Endodermal cell (in vitro differentiated cells): Measurements from ENCODE around the gene RIOK3. TPM values are rescaled to one million over a fixed set of nuclear protein-coding genes. Genes with fewer than 3 reads are reported as not detected.

Source experiments
- DNase-seq: peaks from one replicate; pipeline ENCODE4 v3.0.0-alpha.2; 2017
- H3K27ac ChIP-seq: 2 replicates; pipeline ENCODE4 v1.5.1; 2013; ENCODE audit warnings: mild to moderate bottlenecking, low read depth, low read length, moderate library complexity
- H3K27me3 ChIP-seq: 2 replicates; pipeline ENCODE4 v1.6.1; 2013; ENCODE audit warnings: mild to moderate bottlenecking, low read length, moderate library complexity; ENCODE audit not compliant: insufficient read depth, control insufficient read depth, poor library complexity, severe bottlenecking
- H3K36me3 ChIP-seq: 2 replicates; pipeline ENCODE4 v1.7.0; 2013; ENCODE audit warnings: mild to moderate bottlenecking, low read length, moderate library complexity; ENCODE audit not compliant: control insufficient read depth, insufficient read depth
- H3K4me1 ChIP-seq: one replicate; pipeline ENCODE4 v1.7.0; 2013; ENCODE audit warnings: low read length; ENCODE audit not compliant: control insufficient read depth, insufficient read depth
- H3K4me3 ChIP-seq: 2 replicates; pipeline ENCODE4 v1.5.1; 2013; ENCODE audit warnings: mild to moderate bottlenecking, low read length, moderate library complexity
- H3K9ac ChIP-seq: 2 replicates; pipeline ENCODE4 v1.6.1; 2013; ENCODE audit warnings: mild to moderate bottlenecking, low read length, moderate library complexity; ENCODE audit not compliant: poor library complexity, severe bottlenecking; ENCODE audit errors: extremely low read depth
- H3K9me3 ChIP-seq: 2 replicates; pipeline ENCODE4 v1.6.1; 2013; ENCODE audit warnings: mild to moderate bottlenecking, low read length, moderate library complexity; ENCODE audit not compliant: control insufficient read depth
- H3K27ac Mint-ChIP-seq: 2 replicates; pipeline ENCODE4 v1.8.0; 2020; ENCODE audit warnings: mixed read lengths
- H3K27me3 Mint-ChIP-seq: 2 replicates; pipeline ENCODE4 v1.8.0; 2021; ENCODE audit warnings: mild to moderate bottlenecking, mixed read lengths; ENCODE audit not compliant: insufficient read depth
- H3K36me3 Mint-ChIP-seq: 2 replicates; pipeline ENCODE4 v1.8.0; 2020; ENCODE audit warnings: low read depth, mixed read lengths
- H3K4me1 Mint-ChIP-seq: 2 replicates; pipeline ENCODE4 v1.8.0; 2020; ENCODE audit warnings: mixed read lengths
- H3K4me3 Mint-ChIP-seq: 2 replicates; pipeline ENCODE4 v1.8.0; 2020; ENCODE audit warnings: mild to moderate bottlenecking, moderate library complexity, mixed read lengths
- H3K9me3 Mint-ChIP-seq: 2 replicates; pipeline ENCODE4 v1.8.0; 2020; ENCODE audit warnings: mild to moderate bottlenecking, mixed read lengths
- CTCF ChIP-seq: fragments of 200-600 bp; sonication (generic); conservative IDR thresholded peaks from 2 replicates; pipeline ENCODE4 v1.5.0; 2021; ENCODE audit warnings: antibody characterized with exemption, mild to moderate bottlenecking
- WGBS, 2 experiments: methylation state at CpG; one replicate each; pipeline versions ENCODE4 v1.1.5 to v1.1.7; 2013; ENCODE audit warnings: missing lambda C conversion rate in 2 of 2, mixed read lengths in 1 of 2; ENCODE audit not compliant: insufficient coverage in 1 of 2, insufficient read length in 1 of 2; 5-methylcytosine and 5-hydroxymethylcytosine counted together
- total RNA-seq, 2 donors: library from RNA; stranded (reverse); fragmentation: NEBNext Ultra II Directional in 1 of 2; extraction: Animal tissue kit (Norgen Biotek cat#: 25700) in 1 of 2; gene quantifications; 2 replicates in 1 of 2; 3 replicates in 1 of 2; pipeline ENCODE4 v1.2.1, GENCODE V29; 2021

The RIOK3 gene
- total RNA-seq, 2 donors from 2014 or later, result 31.2 to 45.0 TPM

GRCh38 chr18:23450022-23450421, 3.1 kb upstream of the RIOK3 start:
- H3K36me3 Mint-ChIP-seq, result peaks cover 2% of the 10 kb centered on the region

GRCh38 chr18:23451011-23451410, 2.1 kb upstream of the RIOK3 start:
- DNase-seq, result no peak

More at GRCh38 chr18:23450022-23450421, 3.1 kb upstream of the RIOK3 start:
- Histone ChIP-seq H3K9me3 (no peaks in the 10 kb centered on the region), H3K36me3 (no peaks in the 10 kb centered on the region), H3K4me1 (peaks cover 4% of the 10 kb centered on the region), H3K4me3 (no peak overlapping the region), H3K27me3 (no peaks in the 10 kb centered on the region), H3K9ac (no peak overlapping the region), H3K27ac (no peak overlapping the region)
- DNase-seq, result no peak
- Mint-ChIP-seq H3K9me3 (no peaks in the 10 kb centered on the region), H3K27me3 (peaks cover 5% of the 10 kb centered on the region), H3K4me3 (no peak overlapping the region), H3K27ac (no peak overlapping the region), H3K4me1 (peaks cover 16% of the 10 kb centered on the region)
- 91% methylated on average over 4 of the region's 4 CpGs; no CpG with 5 or more reads in 1 of the 2 experiments for WGBS, 2 experiments
- no peak for TF ChIP-seq CTCF

GRCh38 chr18:23451491-23451890, 1.6 kb upstream of the RIOK3 start:
- peaks cover 9% of the 10 kb centered on the region for H3K36me3 Mint-ChIP-seq
- WGBS, 2 experiments, result 90 to 92% methylated on average over 2 to 6 of the region's 6 CpGs
- H3K27ac ChIP-seq, result no peak overlapping the region
- peaks cover under 1% of the 10 kb centered on the region for H3K4me1 ChIP-seq
- H3K4me3 Mint-ChIP-seq, result no peak overlapping the region
- no peaks in the 10 kb centered on the region for H3K9me3 Mint-ChIP-seq
- H3K36me3 ChIP-seq, result peaks cover 11% of the 10 kb centered on the region
- H3K9ac ChIP-seq, result no peak overlapping the region
- H3K27me3 ChIP-seq, result no peaks in the 10 kb centered on the region
- no peak for TF ChIP-seq CTCF
- no peak overlapping the region for H3K27ac Mint-ChIP-seq
- peaks cover 13% of the 10 kb centered on the region for H3K4me1 Mint-ChIP-seq
- H3K9me3 ChIP-seq, result no peaks in the 10 kb centered on the region
- no peak overlapping the region for H3K4me3 ChIP-seq
- peaks cover 3% of the 10 kb centered on the region for H3K27me3 Mint-ChIP-seq
- DNase-seq, result no peak

More at GRCh38 chr18:23451011-23451410, 2.1 kb upstream of the RIOK3 start:
- Histone ChIP-seq H3K36me3 (peaks cover 6% of the 10 kb centered on the region), H3K4me3 (no peak overlapping the region), H3K9ac (no peak overlapping the region), H3K27me3 (no peaks in the 10 kb centered on the region), H3K4me1 (peaks cover 4% of the 10 kb centered on the region), H3K27ac (no peak overlapping the region), H3K9me3 (no peaks in the 10 kb centered on the region)
- H3K36me3 Mint-ChIP-seq, result peaks cover 8% of the 10 kb centered on the region
- no peak for TF ChIP-seq CTCF
- WGBS, 2 experiments, result 94 to 96% methylated on average over 11 to 18 of the region's 18 CpGs
- peaks cover 5% of the 10 kb centered on the region for H3K27me3 Mint-ChIP-seq
- H3K4me1 Mint-ChIP-seq, result peaks cover 16% of the 10 kb centered on the region
- no peak overlapping the region for H3K4me3 Mint-ChIP-seq
- no peaks in the 10 kb centered on the region for H3K9me3 Mint-ChIP-seq
- no peak overlapping the region for H3K27ac Mint-ChIP-seq
